Keratinocyte (primary cell): Measurements from ENCODE around the gene SRRM5. TPM values are rescaled to one million over a fixed set of nuclear protein-coding genes. Genes with fewer than 3 reads are reported as not detected.

Experiments used
- DNase-seq: peaks from one replicate; pipeline ENCODE4 v3.0.0-alpha.2; 2011; ENCODE audit warnings: low read depth, missing footprints, low spot score
- FAIRE-seq: peaks from 2 replicates; lab custom pipeline; 2011; peaks lifted over from hg19 to GRCh38; lab: Jason Lieb, UNC
- H2AFZ ChIP-seq: 2 replicates; pipeline ENCODE4 v1.6.0; 2012; ENCODE audit warnings: low read length, control low read depth, inconsistent platforms; ENCODE audit not compliant: control insufficient read depth
- H3K27ac ChIP-seq: 2 replicates; pipeline ENCODE4 v1.5.1; 2011; ENCODE audit warnings: low read length; ENCODE audit not compliant: control insufficient read depth, insufficient read depth
- H3K27me3 ChIP-seq: 3 replicates; pipeline ENCODE4 v1.6.0; 2011; ENCODE audit warnings: low read length; ENCODE audit not compliant: control insufficient read depth, insufficient read depth; ENCODE audit errors: extremely low read depth
- H3K36me3 ChIP-seq, 2 experiments: 2 replicates in 1 of 2; 3 replicates in 1 of 2; pipeline ENCODE4 v1.5.1; 2011; ENCODE audit warnings: low read length in 2 of 2, mild to moderate bottlenecking in 1 of 2; ENCODE audit not compliant: control insufficient read depth in 2 of 2, insufficient read depth in 2 of 2; ENCODE audit errors: extremely low read depth in 1 of 2
- H3K4me1 ChIP-seq: 3 replicates; pipeline ENCODE4 v1.5.1; 2011; ENCODE audit warnings: low read length; ENCODE audit not compliant: control insufficient read depth, insufficient read depth; ENCODE audit errors: extremely low read depth
- H3K4me2 ChIP-seq: 3 replicates; pipeline ENCODE4 v1.6.0; 2011; ENCODE audit warnings: low read depth, low read length; ENCODE audit not compliant: control insufficient read depth, insufficient read depth; ENCODE audit errors: extremely low read depth
- H3K4me3 ChIP-seq, 3 experiments: fragments of 200-600 bp in 1 of 3; sonication (generic) in 1 of 3; 2 replicates in 2 of 3; 3 replicates in 1 of 3; pipeline ENCODE4 v1.5.1; 2011 to 2016; ENCODE audit warnings: low read length in 3 of 3, mild to moderate bottlenecking in 3 of 3, control low read depth in 2 of 3, inconsistent platforms in 1 of 3, low read depth in 1 of 3, mixed read lengths in 1 of 3, mixed run types in 1 of 3, moderate library complexity in 1 of 3; ENCODE audit not compliant: control insufficient read depth in 2 of 3, insufficient read depth in 2 of 3; ENCODE audit errors: extremely low read depth in 1 of 3
- H3K79me2 ChIP-seq: 2 replicates; pipeline ENCODE4 v1.6.0; 2012; ENCODE audit warnings: low read length; ENCODE audit not compliant: control insufficient read depth, insufficient read depth
- H3K9ac ChIP-seq: 3 replicates; pipeline ENCODE4 v1.6.0; 2011; ENCODE audit warnings: low read length; ENCODE audit not compliant: control insufficient read depth, insufficient read depth; ENCODE audit errors: extremely low read depth
- H3K9me1 ChIP-seq: 3 replicates; pipeline ENCODE4 v1.6.0; 2011; ENCODE audit warnings: low read length; ENCODE audit not compliant: control insufficient read depth, insufficient read depth; ENCODE audit errors: extremely low read depth
- H3K9me3 ChIP-seq: 2 replicates; pipeline ENCODE4 v1.5.1; 2012; ENCODE audit warnings: low read depth, low read length; ENCODE audit not compliant: control insufficient read depth
- H4K20me1 ChIP-seq: 3 replicates; pipeline ENCODE4 v1.6.0; 2011; ENCODE audit warnings: low read length; ENCODE audit not compliant: control insufficient read depth, insufficient read depth; ENCODE audit errors: extremely low read depth
- CTCF ChIP-seq, 3 experiments: IDR thresholded peaks in 1 of 3; conservative IDR thresholded peaks in 1 of 3; optimal IDR thresholded peaks in 1 of 3; 2 replicates in 2 of 3; 3 replicates in 1 of 3; pipeline versions ENCODE3 to v1.5.1; 2011; ENCODE audit warnings: low read length in 3 of 3, mild to moderate bottlenecking in 3 of 3, moderate library complexity in 2 of 3, control low read depth in 1 of 3, inconsistent platforms in 1 of 3; ENCODE audit not compliant: insufficient read depth in 2 of 3; ENCODE audit errors: extremely low read depth in 1 of 3
- EZH2 ChIP-seq: IDR thresholded peaks from one replicate; pipeline ENCODE4 v1.6.1; 2012; ENCODE audit warnings: inconsistent platforms, mild to moderate bottlenecking, low read length, moderate library complexity
- dilution Hi-C: fragments of 300-500 bp; cut with MboI; formaldehyde crosslinking; loops from one replicate; pipeline ENCODE4 v1.7.0; 2020; ENCODE audit warnings: low sequenced_read_pairs; ENCODE audit not compliant: extremely low pct_ligation_motif_present
- polyA plus RNA-seq, 5 experiments: library from polyadenylated mRNA; depleted of rRNA in 3 of 5; stranded (reverse) in 3 of 5; stranded (forward) in 1 of 5; unstranded in 1 of 5; fragments of >200 nt; gene quantifications; 1 replicate in 1 of 5; 2 replicates in 3 of 5; 3 replicates in 1 of 5; pipeline versions ENCODE4 v1.2.1 to v1.2.3, GENCODE V29; 2011 to 2012; ENCODE audit warnings: missing spikeins in 2 of 5, low read depth in 1 of 5, low replicate concordance in 1 of 5

SRRM5 gene
- polyA plus RNA-seq, 1 donor (not counting 4 experiments of a cell fraction or from before 2014, with no cell fraction given) = 0.03 TPM

GRCh38 chr19:43616306-43616705 lies 4.4 kb downstream of the SRRM5 start:
- Histone ChIP-seq H3K9ac (no peak overlapping the region), H4K20me1 (no peaks in the 10 kb centered on the region), H3K27ac (no peak overlapping the region), H3K4me2 (no peak overlapping the region), H3K9me3 (no peaks in the 10 kb centered on the region), H2AFZ (no peak overlapping the region), H3K27me3 (no peaks in the 10 kb centered on the region), H3K79me2 (peaks cover 15% of the 10 kb centered on the region), H3K9me1 (no peaks in the 10 kb centered on the region), H3K36me3 (peaks cover 3 to 12% of the 10 kb centered on the region in 2 experiments), H3K4me1 (peaks cover 16% of the 10 kb centered on the region), H3K4me3 (no peak overlapping the region)
- DNase-seq (no peak), FAIRE-seq (no peak)
- TF ChIP-seq EZH2 (no peak), CTCF (optimal IDR thresholded peaks at IDR 0.05 in 1 of 3, IDR thresholded peaks at IDR 0.05 in 1 of 3, conservative IDR thresholded peaks at IDR 0.05 in 1 of 3; ENCODE audit: extremely low read depth in 1 of 3, insufficient read depth in 2 of 3, low read length in 3 of 3) (no peak)
- dilution Hi-C loops = no loop called here

GRCh38 chr19:43616954-43617353 lies 5.1 kb downstream of the SRRM5 start:
- DNase-seq = no peak
- Histone ChIP-seq H3K4me1 (peaks cover 16% of the 10 kb centered on the region), H2AFZ (no peak overlapping the region), H3K36me3 (peaks cover 3 to 10% of the 10 kb centered on the region in 2 experiments), H3K9me3 (no peaks in the 10 kb centered on the region), H3K4me3 (no peak overlapping the region), H3K27ac (no peak overlapping the region), H3K27me3 (no peaks in the 10 kb centered on the region), H3K4me2 (no peak overlapping the region), H3K9me1 (no peaks in the 10 kb centered on the region), H4K20me1 (no peaks in the 10 kb centered on the region), H3K9ac (no peak overlapping the region), H3K79me2 (peaks cover 15% of the 10 kb centered on the region)
- dilution Hi-C loops = no loop called here
- no peak for FAIRE-seq
- no peak for TF ChIP-seq CTCF (optimal IDR thresholded peaks at IDR 0.05 in 1 of 3, IDR thresholded peaks at IDR 0.05 in 1 of 3, conservative IDR thresholded peaks at IDR 0.05 in 1 of 3; ENCODE audit: extremely low read depth in 1 of 3, insufficient read depth in 2 of 3, low read length in 3 of 3)
- TF ChIP-seq EZH2 = no peak
